ENCODE data around the gene TMED7.
"Not testable (repeated sequence)": the region's sequence is repeated elsewhere in the genome, so short reads cannot be mapped to it uniquely, and the experiment has no call there.

The TMED7 gene

GRCh38 chr5:115625579-115626444 lies at the start of gene TMED7:
TMED7 (minus strand) TSS chr5:115626036; CDS start chr5:115625792, 244 bp downstream.
- H3K27me3 ChIP-seq (ENCODE audit: control insufficient read depth in 5 of 5, insufficient read depth in 4 of 5, low read length in 5 of 5) = no peaks in the 10 kb centered on the region
- peak within 1 kb of the TSS; percentile 78 to 98 (median 95) for H3K9ac ChIP-seq (ENCODE audit: low read length in 5 of 5)
- peaks cover 7 to 43% (median 40%) of the 10 kb centered on the region in 5 donors for H3K4me1 ChIP-seq (ENCODE audit: control insufficient read depth in 5 of 5, insufficient read depth in 5 of 5, low read length in 5 of 5)
- H3K4me3 ChIP-seq (ENCODE audit: low read depth in 1 of 5, low read length in 5 of 5) = peak within 1 kb of the TSS; percentile 91 to 98 (median 95)
- H3K27ac ChIP-seq (ENCODE audit: low read depth, low read length) = peak within 1 kb of the TSS; percentile 92
- no peaks in the 10 kb centered on the region for H3K9me3 ChIP-seq (ENCODE audit: control insufficient read depth in 5 of 5, low read length in 5 of 5)
- no peaks in the 10 kb centered on the region for H3K36me3 ChIP-seq (ENCODE audit: control insufficient read depth in 5 of 5, insufficient read depth in 5 of 5, low read length in 5 of 5)

DNA sequence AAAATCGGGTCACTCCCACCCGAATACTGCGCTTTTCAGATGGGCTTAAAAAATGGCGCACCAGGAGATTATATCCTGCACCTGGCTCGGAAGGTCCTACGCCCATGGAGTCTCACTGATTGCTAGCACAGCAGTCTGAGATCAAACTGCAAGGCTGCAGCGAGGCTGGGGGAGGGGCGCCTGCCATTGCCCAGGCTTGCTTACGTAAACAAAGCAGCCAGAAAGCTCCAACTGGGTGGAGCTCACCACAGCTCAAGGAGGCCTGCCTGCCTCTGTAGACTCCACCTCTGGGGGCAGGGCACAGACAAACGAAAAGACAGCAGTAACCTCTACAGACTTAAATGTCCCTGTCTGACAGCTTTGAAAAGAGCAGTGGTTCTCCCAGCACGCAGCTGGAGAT lies 48.9 kb upstream of the TMED7 start:
- H3K4me3 ChIP-seq (ENCODE audit: low read depth in 1 of 5, low read length in 5 of 5); H3K4me1 ChIP-seq (ENCODE audit: control insufficient read depth in 5 of 5, insufficient read depth in 5 of 5, low read length in 5 of 5); H3K27ac ChIP-seq (ENCODE audit: low read depth, low read length); H3K36me3 ChIP-seq (ENCODE audit: control insufficient read depth in 5 of 5, insufficient read depth in 5 of 5, low read length in 5 of 5); H3K27me3 ChIP-seq (ENCODE audit: control insufficient read depth in 5 of 5, insufficient read depth in 4 of 5, low read length in 5 of 5); H3K9ac ChIP-seq (ENCODE audit: low read length in 5 of 5); H3K9me3 ChIP-seq (ENCODE audit: control insufficient read depth in 5 of 5, low read length in 5 of 5): not testable (repeated sequence)

DNA sequence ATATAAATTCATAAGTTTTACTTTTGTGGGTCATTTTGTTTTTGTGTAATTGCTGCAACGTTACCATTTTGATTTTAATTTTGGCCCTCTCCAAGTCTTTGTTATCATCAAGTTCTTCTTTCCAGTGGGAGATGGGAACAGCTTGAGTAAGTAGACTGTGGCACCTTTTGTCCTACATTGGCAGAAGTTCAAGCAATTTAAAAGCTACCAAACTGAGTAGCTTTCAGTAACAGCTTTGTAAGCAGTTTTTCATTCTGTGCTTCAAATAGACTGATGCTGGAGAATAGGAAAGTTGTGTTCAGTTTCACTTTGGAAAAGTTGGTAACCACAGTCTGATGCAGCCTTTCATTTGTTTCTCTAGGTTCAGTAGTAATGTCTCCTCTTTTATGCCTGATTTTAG lies 47.8 kb upstream of the TMED7 start:
- Histone ChIP-seq H3K27me3 (ENCODE audit: control insufficient read depth in 5 of 5, insufficient read depth in 4 of 5, low read length in 5 of 5) (no peaks in the 10 kb centered on the region), H3K9ac (ENCODE audit: low read length in 5 of 5) (no peak overlapping the region), H3K4me1 (ENCODE audit: control insufficient read depth in 5 of 5, insufficient read depth in 5 of 5, low read length in 5 of 5) (no peaks in the 10 kb centered on the region), H3K27ac (ENCODE audit: low read depth, low read length) (no peak overlapping the region), H3K4me3 (ENCODE audit: low read depth in 1 of 5, low read length in 5 of 5) (no peak overlapping the region), H3K9me3 (ENCODE audit: control insufficient read depth in 5 of 5, low read length in 5 of 5) (no peaks in the 10 kb centered on the region), H3K36me3 (ENCODE audit: control insufficient read depth in 5 of 5, insufficient read depth in 5 of 5, low read length in 5 of 5) (no peaks in the 10 kb centered on the region)

DNA sequence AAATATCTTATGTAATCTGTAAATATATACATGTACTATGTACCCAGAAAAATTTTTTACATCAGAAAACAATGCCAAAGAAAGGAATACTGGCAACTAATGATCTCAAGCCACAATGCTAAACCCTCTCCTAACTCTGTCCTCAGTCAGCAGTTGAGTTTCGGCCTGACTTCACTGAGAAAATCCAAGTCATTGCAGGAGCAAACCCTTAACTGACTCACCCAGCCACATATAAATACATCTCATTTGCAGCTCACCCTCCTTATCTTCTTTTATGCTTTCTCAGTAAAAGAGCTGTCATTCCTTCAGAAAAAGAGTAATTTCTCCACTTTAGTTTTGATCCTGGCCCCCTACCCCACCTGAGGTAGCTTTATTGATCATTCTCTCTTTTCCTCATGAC lies 46.1 kb upstream of the TMED7 start:
- no peak overlapping the region for H3K9ac ChIP-seq (ENCODE audit: low read length in 5 of 5)
- H3K27me3 ChIP-seq (ENCODE audit: control insufficient read depth in 5 of 5, insufficient read depth in 4 of 5, low read length in 5 of 5) = no peaks in the 10 kb centered on the region
- H3K27ac ChIP-seq (ENCODE audit: low read depth, low read length) = no peak overlapping the region
- H3K36me3 ChIP-seq (ENCODE audit: control insufficient read depth in 5 of 5, insufficient read depth in 5 of 5, low read length in 5 of 5) = no peaks in the 10 kb centered on the region
- peaks cover 0 to 3% (median 0%) of the 10 kb centered on the region in 5 donors for H3K9me3 ChIP-seq (ENCODE audit: control insufficient read depth in 5 of 5, low read length in 5 of 5)
- H3K4me3 ChIP-seq (ENCODE audit: low read depth in 1 of 5, low read length in 5 of 5) = no peak overlapping the region
- no peaks in the 10 kb centered on the region for H3K4me1 ChIP-seq (ENCODE audit: control insufficient read depth in 5 of 5, insufficient read depth in 5 of 5, low read length in 5 of 5)

DNA sequence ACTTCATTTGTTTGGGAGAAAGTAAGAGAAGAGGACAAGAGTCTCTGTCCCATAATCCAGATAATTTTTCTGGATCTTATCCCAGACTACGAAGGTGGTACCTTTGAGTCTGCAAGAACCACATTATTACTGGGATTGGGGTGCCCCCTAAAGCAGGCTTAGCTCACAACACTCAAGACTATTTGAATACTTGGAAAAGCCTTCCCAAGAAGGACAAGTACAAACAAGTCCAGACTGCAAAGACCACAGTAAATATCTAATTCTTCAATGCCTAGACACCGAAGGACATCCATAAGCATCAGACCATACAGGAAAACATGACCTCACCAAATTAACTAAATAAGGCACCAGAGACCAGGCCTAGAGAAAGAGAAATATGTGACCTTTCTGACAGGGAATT lies 40.2 kb upstream of the TMED7 start:
- Histone ChIP-seq H3K9me3 (ENCODE audit: control insufficient read depth in 5 of 5, low read length in 5 of 5) (peaks cover 0 to 3% (median 0%) of the 10 kb centered on the region in 5 donors), H3K27me3 (ENCODE audit: control insufficient read depth in 5 of 5, insufficient read depth in 4 of 5, low read length in 5 of 5) (no peaks in the 10 kb centered on the region), H3K36me3 (ENCODE audit: control insufficient read depth in 5 of 5, insufficient read depth in 5 of 5, low read length in 5 of 5) (no peaks in the 10 kb centered on the region), H3K4me1 (ENCODE audit: control insufficient read depth in 5 of 5, insufficient read depth in 5 of 5, low read length in 5 of 5) (peaks cover 0 to 7% (median 0%) of the 10 kb centered on the region in 5 donors), H3K27ac (ENCODE audit: low read depth, low read length) (no peak overlapping the region), H3K4me3 (ENCODE audit: low read depth in 1 of 5, low read length in 5 of 5) (no peak overlapping the region), H3K9ac (ENCODE audit: low read length in 5 of 5) (no peak overlapping the region)

GRCh38 chr5:115661563-115661962 lies 35.7 kb upstream of the TMED7 start:
- H3K9ac ChIP-seq (ENCODE audit: low read length in 5 of 5) = no peak overlapping the region
- H3K9me3 ChIP-seq (ENCODE audit: control insufficient read depth in 5 of 5, low read length in 5 of 5) = peaks cover 0 to 11% (median 0%) of the 10 kb centered on the region in 5 donors
- H3K27ac ChIP-seq (ENCODE audit: low read depth, low read length) = peak overlapping the region; percentile 38
- H3K27me3 ChIP-seq (ENCODE audit: control insufficient read depth in 5 of 5, insufficient read depth in 4 of 5, low read length in 5 of 5) = no peaks in the 10 kb centered on the region
- H3K4me1 ChIP-seq (ENCODE audit: control insufficient read depth in 5 of 5, insufficient read depth in 5 of 5, low read length in 5 of 5) = peaks cover 0 to 24% (median 7%) of the 10 kb centered on the region in 5 donors
- no peaks in the 10 kb centered on the region for H3K36me3 ChIP-seq (ENCODE audit: control insufficient read depth in 5 of 5, insufficient read depth in 5 of 5, low read length in 5 of 5)
- H3K4me3 ChIP-seq (ENCODE audit: low read depth in 1 of 5, low read length in 5 of 5) = no peak overlapping the region

- Histone ChIP-seq H3K36me3 (ENCODE audit: control insufficient read depth in 5 of 5, insufficient read depth in 5 of 5, low read length in 5 of 5) (no peaks in the 10 kb centered on the region), H3K27me3 (ENCODE audit: control insufficient read depth in 5 of 5, insufficient read depth in 4 of 5, low read length in 5 of 5) (no peaks in the 10 kb centered on the region), H3K27ac (ENCODE audit: low read depth, low read length) (peak overlapping the region; percentile 38), H3K9me3 (ENCODE audit: control insufficient read depth in 5 of 5, low read length in 5 of 5) (peaks cover 0 to 11% (median 0%) of the 10 kb centered on the region in 5 donors), H3K4me3 (ENCODE audit: low read depth in 1 of 5, low read length in 5 of 5) (no peak overlapping the region), H3K4me1 (ENCODE audit: control insufficient read depth in 5 of 5, insufficient read depth in 5 of 5, low read length in 5 of 5) (peaks cover 0 to 24% (median 7%) of the 10 kb centered on the region in 5 donors), H3K9ac (ENCODE audit: low read length in 5 of 5) (no peak overlapping the region)
These were observed 35.3 kb upstream of the TMED7 start for GRCh38 chr5:115661101-115661500.

DNA sequence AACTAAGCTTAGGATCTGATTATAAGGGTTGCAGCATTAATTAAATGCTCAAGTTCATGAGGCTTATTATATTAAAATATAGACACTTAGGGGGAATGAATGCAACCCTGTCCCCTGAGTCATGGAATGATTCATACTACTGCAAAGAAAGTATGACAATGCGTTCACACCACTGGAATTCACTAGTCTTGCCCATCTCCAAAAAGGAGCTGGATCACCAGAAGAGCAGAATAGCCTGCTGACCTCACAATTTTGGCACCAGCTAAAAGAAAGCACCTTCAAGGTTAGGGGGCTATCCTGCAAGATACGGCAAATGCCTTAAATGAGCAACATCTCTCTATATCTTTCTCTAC lies 32.0 kb upstream of the TMED7 start:
- H3K27ac ChIP-seq (ENCODE audit: low read depth, low read length) = peak overlapping the region; percentile 10
- H3K4me3 ChIP-seq (ENCODE audit: low read depth in 1 of 5, low read length in 5 of 5) = no peak overlapping the region
- H3K4me1 ChIP-seq (ENCODE audit: control insufficient read depth in 5 of 5, insufficient read depth in 5 of 5, low read length in 5 of 5) = peaks cover 0 to 24% (median 7%) of the 10 kb centered on the region in 5 donors
- H3K9me3 ChIP-seq (ENCODE audit: control insufficient read depth in 5 of 5, low read length in 5 of 5) = peaks cover 0 to 11% (median 0%) of the 10 kb centered on the region in 5 donors
- no peaks in the 10 kb centered on the region for H3K36me3 ChIP-seq (ENCODE audit: control insufficient read depth in 5 of 5, insufficient read depth in 5 of 5, low read length in 5 of 5)
- no peak overlapping the region for H3K9ac ChIP-seq (ENCODE audit: low read length in 5 of 5)
- H3K27me3 ChIP-seq (ENCODE audit: control insufficient read depth in 5 of 5, insufficient read depth in 4 of 5, low read length in 5 of 5) = no peaks in the 10 kb centered on the region

- Histone ChIP-seq H3K27ac (ENCODE audit: low read depth, low read length) (peak overlapping the region; percentile 10), H3K9me3 (ENCODE audit: control insufficient read depth in 5 of 5, low read length in 5 of 5) (peaks cover 0 to 11% (median 0%) of the 10 kb centered on the region in 5 donors), H3K36me3 (ENCODE audit: control insufficient read depth in 5 of 5, insufficient read depth in 5 of 5, low read length in 5 of 5) (no peaks in the 10 kb centered on the region), H3K27me3 (ENCODE audit: control insufficient read depth in 5 of 5, insufficient read depth in 4 of 5, low read length in 5 of 5) (no peaks in the 10 kb centered on the region), H3K4me3 (ENCODE audit: low read depth in 1 of 5, low read length in 5 of 5) (no peak overlapping the region), H3K4me1 (ENCODE audit: control insufficient read depth in 5 of 5, insufficient read depth in 5 of 5, low read length in 5 of 5) (peaks cover 0 to 24% (median 7%) of the 10 kb centered on the region in 5 donors), H3K9ac (ENCODE audit: low read length in 5 of 5) (no peak overlapping the region)
These were observed 31.5 kb upstream of the TMED7 start for GRCh38 chr5:115657125-115657880.

DNA sequence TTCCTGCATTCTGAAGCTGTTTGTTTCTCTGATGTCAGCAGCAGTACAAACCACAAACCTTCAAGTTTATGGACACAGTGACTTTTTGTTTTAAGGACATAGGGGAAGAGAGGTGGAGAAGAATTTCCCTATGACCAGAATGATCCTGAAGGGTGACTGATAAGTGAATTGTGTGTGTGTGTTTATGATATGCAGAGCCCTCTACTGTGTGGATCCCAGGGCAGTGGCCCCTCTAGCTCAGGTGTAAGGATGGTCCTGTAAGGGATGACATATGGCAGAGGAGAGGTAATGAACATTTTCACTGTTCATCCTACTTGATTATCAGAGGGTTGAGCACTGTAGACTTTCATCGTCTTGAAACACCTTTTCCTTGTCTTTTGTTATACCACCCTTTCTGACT lies 30.6 kb upstream of the TMED7 start:
- Histone ChIP-seq H3K27ac (ENCODE audit: low read depth, low read length) (peak overlapping the region; percentile 10), H3K4me1 (ENCODE audit: control insufficient read depth in 5 of 5, insufficient read depth in 5 of 5, low read length in 5 of 5) (peaks cover 0 to 20% (median 7%) of the 10 kb centered on the region in 5 donors), H3K4me3 (ENCODE audit: low read depth in 1 of 5, low read length in 5 of 5) (no peak overlapping the region), H3K27me3 (ENCODE audit: control insufficient read depth in 5 of 5, insufficient read depth in 4 of 5, low read length in 5 of 5) (no peaks in the 10 kb centered on the region), H3K9ac (ENCODE audit: low read length in 5 of 5) (no peak overlapping the region), H3K36me3 (ENCODE audit: control insufficient read depth in 5 of 5, insufficient read depth in 5 of 5, low read length in 5 of 5) (no peaks in the 10 kb centered on the region), H3K9me3 (ENCODE audit: control insufficient read depth in 5 of 5, low read length in 5 of 5) (peaks cover 0 to 11% (median 0%) of the 10 kb centered on the region in 5 donors)

Measured in subcutaneous abdominal adipose tissue (tissue), 5 donors.